Activated naive CD4-positive, alpha-beta T cell treated with anti-CD3 and anti-CD28 coated beads for 36 hours (primary cell): ENCODE measurements around the gene SLC38A10. TPM values are rescaled to one million over a fixed set of nuclear protein-coding genes. Genes with fewer than 3 reads are reported as not detected.
"Not testable (repeated sequence)": the region's sequence is repeated elsewhere in the genome, so short reads cannot be mapped to it uniquely, and the experiment has no call there.

Experiments
- CTCF ChIA-PET: fragments of 350-600 bp; sonication (Branson Sonifier 250); formaldehyde crosslinking; loops from one replicate; lab custom pipeline; 2021; ENCODE audit warnings: antibody characterized with exemption; lab: Charles Lee
- DNase-seq: peaks from one replicate; pipeline ENCODE4 v3.0.0-alpha.2; 2020
- H3K27ac Mint-ChIP-seq: one replicate; pipeline ENCODE4 v1.8.0; 2021; ENCODE audit warnings: mild to moderate bottlenecking, mixed read lengths
- H3K27me3 Mint-ChIP-seq: one replicate; pipeline ENCODE4 v1.8.0; 2021; ENCODE audit warnings: low read depth, mixed read lengths
- H3K36me3 Mint-ChIP-seq: one replicate; pipeline ENCODE4 v1.8.0; 2021; ENCODE audit warnings: low read depth, mixed read lengths
- H3K4me1 Mint-ChIP-seq: one replicate; pipeline ENCODE4 v1.8.0; 2021; ENCODE audit warnings: low read depth, mixed read lengths
- H3K4me3 Mint-ChIP-seq: one replicate; pipeline ENCODE4 v1.8.0; 2021; ENCODE audit warnings: mild to moderate bottlenecking, moderate library complexity, mixed read lengths
- H3K9me3 Mint-ChIP-seq: one replicate; pipeline ENCODE4 v1.8.0; 2021; ENCODE audit warnings: mixed read lengths
- intact Hi-C: fragments of 100-400 bp; cut with micrococcal nuclease; formaldehyde crosslinking; loops from one replicate; pipeline ENCODE4 v1.15.1; 2023
- total RNA-seq, 2 experiments: library from RNA; stranded (reverse); gene quantifications; one replicate each; pipeline ENCODE4 v1.2.3, GENCODE V29; 2021

SLC38A10 gene
- total RNA-seq, 2 experiments from 2014 or later: 29.1 to 31.9 TPM

GRCh38 chr17:81314398-81315081, 19.4 kb upstream of the SLC38A10 start:
- H3K27me3 Mint-ChIP-seq: peaks cover 5% of the 10 kb centered on the region
- no peak for DNase-seq
- no peaks in the 10 kb centered on the region for H3K9me3 Mint-ChIP-seq
- intact Hi-C loops: no loop called here
- no peak overlapping the region for H3K27ac Mint-ChIP-seq
- no peaks in the 10 kb centered on the region for H3K36me3 Mint-ChIP-seq
- no peak overlapping the region for H3K4me3 Mint-ChIP-seq
- H3K4me1 Mint-ChIP-seq: no peaks in the 10 kb centered on the region
- CTCF ChIA-PET: no interaction called here

GRCh38 chr17:81313776-81314397, 18.8 kb upstream of the SLC38A10 start:
- H3K27me3 Mint-ChIP-seq: peaks cover 5% of the 10 kb centered on the region
- no peaks in the 10 kb centered on the region for H3K9me3 Mint-ChIP-seq
- intact Hi-C loops: no loop called here
- H3K4me1 Mint-ChIP-seq: peaks cover 2% of the 10 kb centered on the region
- CTCF ChIA-PET: no interaction called here
- no peak overlapping the region for H3K4me3 Mint-ChIP-seq
- H3K36me3 Mint-ChIP-seq: no peaks in the 10 kb centered on the region
- no peak for DNase-seq
- no peak overlapping the region for H3K27ac Mint-ChIP-seq

GRCh38 chr17:81312624-81313325, 17.7 kb upstream of the SLC38A10 start:
- CTCF ChIA-PET: no interaction called here
- Mint-ChIP-seq H3K27me3 (peaks cover 5% of the 10 kb centered on the region), H3K4me3 (no peak overlapping the region), H3K4me1 (peaks cover 2% of the 10 kb centered on the region), H3K9me3 (no peaks in the 10 kb centered on the region), H3K36me3 (no peaks in the 10 kb centered on the region), H3K27ac (no peak overlapping the region)
- DNase-seq: no peak
- intact Hi-C loops: no loop called here

- Mint-ChIP-seq H3K27me3 (peaks cover 5% of the 10 kb centered on the region), H3K27ac (no peak overlapping the region), H3K4me3 (no peak overlapping the region), H3K4me1 (peaks cover 4% of the 10 kb centered on the region), H3K36me3 (no peaks in the 10 kb centered on the region), H3K9me3 (no peaks in the 10 kb centered on the region)
- CTCF ChIA-PET: no interaction called here
- no peak for DNase-seq
- intact Hi-C loops: no loop called here
These were observed 16.8 kb upstream of the SLC38A10 start for GRCh38 chr17:81311946-81312345.

- peaks cover 4% of the 10 kb centered on the region for H3K4me1 Mint-ChIP-seq
- no peak overlapping the region for H3K27ac Mint-ChIP-seq
- no peaks in the 10 kb centered on the region for H3K9me3 Mint-ChIP-seq
- H3K36me3 Mint-ChIP-seq: no peaks in the 10 kb centered on the region
- CTCF ChIA-PET: interaction anchor here (0.6 to 0.7 kb wide), 2 partner anchors 13 to 174 kb away, joined by 3 to 4 read pairs; no protein-coding TSS in a partner anchor
- no peak overlapping the region for H3K4me3 Mint-ChIP-seq
- intact Hi-C loops: no loop called here
- peaks cover 5% of the 10 kb centered on the region for H3K27me3 Mint-ChIP-seq
- DNase-seq: no peak
These were observed 15.9 kb upstream of the SLC38A10 start for GRCh38 chr17:81310949-81311550.

- no peak overlapping the region for H3K27ac Mint-ChIP-seq
- H3K4me1 Mint-ChIP-seq: peaks cover 4% of the 10 kb centered on the region
- intact Hi-C loops: no loop called here
- H3K27me3 Mint-ChIP-seq: peaks cover 5% of the 10 kb centered on the region
- H3K9me3 Mint-ChIP-seq: no peaks in the 10 kb centered on the region
- no peak overlapping the region for H3K4me3 Mint-ChIP-seq
- no peak for DNase-seq
- H3K36me3 Mint-ChIP-seq: no peaks in the 10 kb centered on the region
- CTCF ChIA-PET: interaction anchor here (0.7 kb wide), 1 partner anchor 175 kb away, joined by 4 read pairs; no protein-coding TSS in a partner anchor
These were observed 15.0 kb upstream of the SLC38A10 start for GRCh38 chr17:81309859-81310839.

- H3K4me3 Mint-ChIP-seq: no peak overlapping the region
- H3K36me3 Mint-ChIP-seq: no peaks in the 10 kb centered on the region
- H3K27me3 Mint-ChIP-seq: peaks cover 5% of the 10 kb centered on the region
- H3K27ac Mint-ChIP-seq: no peak overlapping the region
- H3K4me1 Mint-ChIP-seq: peaks cover 4% of the 10 kb centered on the region
- CTCF ChIA-PET: no interaction called here
- peak; percentile 26 for DNase-seq
- no peaks in the 10 kb centered on the region for H3K9me3 Mint-ChIP-seq
- intact Hi-C loops: no loop called here
These were observed 14.2 kb upstream of the SLC38A10 start for GRCh38 chr17:81309140-81309858.

GRCh38 chr17:81308784-81309139, 13.7 kb upstream of the SLC38A10 start:
- H3K4me3 Mint-ChIP-seq, DNase-seq, H3K27ac Mint-ChIP-seq, H3K9me3 Mint-ChIP-seq, intact Hi-C loops, H3K4me1 Mint-ChIP-seq, H3K27me3 Mint-ChIP-seq, H3K36me3 Mint-ChIP-seq, CTCF ChIA-PET: not testable (repeated sequence)

- Mint-ChIP-seq H3K9me3 (no peaks in the 10 kb centered on the region), H3K27ac (no peak overlapping the region), H3K4me1 (peaks cover 4% of the 10 kb centered on the region), H3K27me3 (peaks cover 5% of the 10 kb centered on the region), H3K4me3 (no peak overlapping the region), H3K36me3 (no peaks in the 10 kb centered on the region)
- no peak for DNase-seq
- intact Hi-C loops: no loop called here
- CTCF ChIA-PET: interaction anchor here (0.9 kb wide), 1 partner anchor 16 kb away, joined by 3 read pairs; no protein-coding TSS in a partner anchor
These were observed 12.8 kb upstream of the SLC38A10 start for GRCh38 chr17:81307636-81308560.

- no peak overlapping the region for H3K27ac Mint-ChIP-seq
These were observed 11.9 kb upstream of the SLC38A10 start for GRCh38 chr17:81306898-81307510.

More at GRCh38 chr17:81306898-81307510, 11.9 kb upstream of the SLC38A10 start:
- Mint-ChIP-seq H3K36me3 (no peaks in the 10 kb centered on the region), H3K4me1 (peaks cover 4% of the 10 kb centered on the region), H3K4me3 (no peak overlapping the region), H3K9me3 (no peaks in the 10 kb centered on the region), H3K27me3 (peaks cover 5% of the 10 kb centered on the region)
- no peak for DNase-seq
- CTCF ChIA-PET: interaction anchor here (0.9 kb wide), 1 partner anchor 15 kb away, joined by 3 read pairs; no protein-coding TSS in a partner anchor
- intact Hi-C loops: no loop called here
